IMR-90 (cell line): ENCODE results near the gene FAM193A. TPM values are rescaled to one million over a fixed set of nuclear protein-coding genes. Genes with fewer than 3 reads are reported as not detected.

ENCODE experiments used
- ATAC-seq: fragments of 200-7000 bp; cut with Tn5 transposase; 2 replicates; pipeline ENCODE4 v1.9.1; 2020; ENCODE audit warnings: low read depth, mild to moderate bottlenecking, moderate library complexity
- BruUV-seq: library from RNA; stranded (reverse); fragments of 400-500 nt; replicated peaks from 2 replicates; lab custom pipeline; 2021; lab: Mats Ljungman, UMichigan
- CTCF ChIA-PET: fragments of 300-600 bp; formaldehyde crosslinking; extraction: SDS; loops from one replicate; lab custom pipeline; 2021; ENCODE audit warnings: antibody characterized with exemption; lab: Yijun Ruan, JAX
- POLR2A ChIA-PET: fragments of 300-600 bp; sonication (Branson Sonifier 250); formaldehyde crosslinking; loops from one replicate; lab custom pipeline; 2022; ENCODE audit warnings: antibody characterized with exemption; ENCODE audit not compliant: unreplicated experiment; lab: Charles Lee
- DNase-seq: peaks from one replicate; pipeline ENCODE4 v3.0.0; 2013
- H2AFZ ChIP-seq: replicated peaks from 2 replicates; pipeline ENCODE3; 2013; ENCODE audit warnings: low read length, mild to moderate bottlenecking; ENCODE audit not compliant: poor library complexity
- H2AK5ac ChIP-seq: 2 replicates; pipeline ENCODE4 v1.6.1; 2013; ENCODE audit warnings: low read depth, low read length, inconsistent platforms
- H2AK9ac ChIP-seq: replicated peaks from 2 replicates; pipeline ENCODE3; 2013; ENCODE audit warnings: mild to moderate bottlenecking, low read depth, low read length, moderate library complexity; ENCODE audit not compliant: poor library complexity
- H2BK120ac ChIP-seq: 2 replicates; pipeline ENCODE4 v1.6.1; 2013; ENCODE audit warnings: low read depth, low read length, inconsistent platforms
- H2BK15ac ChIP-seq: 3 replicates; pipeline ENCODE4 v1.6.1; 2013; ENCODE audit warnings: low read depth, low read length, inconsistent platforms
- H2BK20ac ChIP-seq: 2 replicates; pipeline ENCODE4 v1.6.1; 2013; ENCODE audit warnings: low read depth, mild to moderate bottlenecking, inconsistent platforms, low read length, moderate library complexity
- H2BK5ac ChIP-seq: 2 replicates; pipeline ENCODE4 v1.6.1; 2013; ENCODE audit warnings: mild to moderate bottlenecking, low read depth, low read length, inconsistent platforms; ENCODE audit not compliant: poor library complexity, severe bottlenecking
- H3K14ac ChIP-seq: replicated peaks from 2 replicates; pipeline ENCODE4 v1.6.1; 2013; ENCODE audit warnings: low read depth, low read length, inconsistent platforms
- H3K18ac ChIP-seq: 2 replicates; pipeline ENCODE4 v1.6.1; 2013; ENCODE audit warnings: low read depth, low read length, control low read depth
- H3K23ac ChIP-seq: 2 replicates; pipeline ENCODE4 v1.6.1; 2013; ENCODE audit warnings: low read depth, low read length, inconsistent platforms
- H3K27ac ChIP-seq: 2 replicates; pipeline ENCODE4 v1.5.1; 2013; ENCODE audit warnings: mild to moderate bottlenecking, control low read depth, low read length; ENCODE audit not compliant: insufficient read depth
- H3K27me3 ChIP-seq: 2 replicates; pipeline ENCODE4 v1.6.1; 2013; ENCODE audit warnings: low read length; ENCODE audit not compliant: control insufficient read depth, insufficient read depth
- H3K36me3 ChIP-seq: 2 replicates; pipeline ENCODE4 v1.6.1; 2013; ENCODE audit warnings: low read length, mixed read lengths; ENCODE audit not compliant: control insufficient read depth, insufficient read depth
- H3K4ac ChIP-seq: 2 replicates; pipeline ENCODE4 v1.6.1; 2013; ENCODE audit warnings: low read depth, low read length, inconsistent platforms
- H3K4me1 ChIP-seq: 2 replicates; pipeline ENCODE4 v1.6.1; 2013; ENCODE audit warnings: low read length, mixed read lengths; ENCODE audit not compliant: control insufficient read depth, insufficient read depth
- H3K4me2 ChIP-seq: 2 replicates; pipeline ENCODE4 v1.6.1; 2013; ENCODE audit warnings: low read depth, mild to moderate bottlenecking, control low read depth, low read length, moderate library complexity
- H3K4me3 ChIP-seq: 2 replicates; pipeline ENCODE4 v1.5.1; 2013; ENCODE audit warnings: low read depth, mild to moderate bottlenecking, control low read depth, low read length, moderate library complexity; ENCODE audit not compliant: insufficient read depth
- H3K56ac ChIP-seq: 2 replicates; pipeline ENCODE4 v1.6.1; 2013; ENCODE audit warnings: low read length, inconsistent platforms; ENCODE audit not compliant: insufficient read depth; ENCODE audit errors: extremely low read depth
- H3K79me1 ChIP-seq, 2 experiments: 2 replicates each; pipeline ENCODE4 v1.6.1; 2013; ENCODE audit warnings: low read length in 2 of 2, inconsistent platforms in 1 of 2, low read depth in 1 of 2
- H3K9ac ChIP-seq: 2 replicates; pipeline ENCODE4 v1.6.1; 2013; ENCODE audit warnings: low read depth, low read length, control low read depth
- H3K9me1 ChIP-seq: 2 replicates; pipeline ENCODE4 v1.6.1; 2013; ENCODE audit warnings: low read length, inconsistent platforms; ENCODE audit not compliant: insufficient read depth
- H3K9me3 ChIP-seq: 2 replicates; pipeline ENCODE4 v1.6.1; 2013; ENCODE audit warnings: low read length; ENCODE audit not compliant: control insufficient read depth, insufficient read depth
- H4K20me1 ChIP-seq: 2 replicates; pipeline ENCODE4 v1.6.1; 2013; ENCODE audit warnings: low read length, inconsistent platforms; ENCODE audit not compliant: insufficient read depth
- H4K5ac ChIP-seq: 2 replicates; pipeline ENCODE4 v1.6.1; 2013; ENCODE audit warnings: mild to moderate bottlenecking, low read depth, low read length, control low read depth
- H4K8ac ChIP-seq, 2 experiments: 2 replicates each; pipeline ENCODE4 v1.6.1; 2013; ENCODE audit warnings: low read depth in 2 of 2, low read length in 2 of 2, control low read depth in 1 of 2, inconsistent platforms in 1 of 2
- H4K91ac ChIP-seq: 2 replicates; pipeline ENCODE4 v1.6.1; 2013; ENCODE audit warnings: low read depth, low read length, inconsistent platforms; ENCODE audit not compliant: insufficient read depth
- FOS ChIP-seq: fragments of 150-350 bp; IDR thresholded peaks from 2 replicates; pipeline ENCODE4 v1.6.1; 2016; ENCODE audit warnings: low read depth, low read length
- MAFK ChIP-seq: IDR thresholded peaks from 2 replicates; pipeline ENCODE4 v1.6.1; 2012; ENCODE audit warnings: low read depth, low read length, improper control_type of control experiment
- MAZ ChIP-seq: IDR thresholded peaks from 2 replicates; pipeline ENCODE4 v1.6.1; 2012; ENCODE audit warnings: low read depth, mild to moderate bottlenecking, low read length, improper control_type of control experiment, moderate library complexity, borderline replicate concordance
- WGBS, 2 experiments: methylation state at CpG; one replicate each; pipeline versions ENCODE4 v1.1.5 to v1.1.7; 2013; ENCODE audit warnings: missing lambda C conversion rate in 2 of 2; ENCODE audit not compliant: insufficient read length in 1 of 2; ENCODE audit errors: extremely low coverage in 2 of 2; 5-methylcytosine and 5-hydroxymethylcytosine counted together
- dilution Hi-C: fragments of 300-500 bp; cut with HindIII; formaldehyde crosslinking; loops from one replicate; pipeline ENCODE4 v1.14.3; 2018; ENCODE audit warnings: low sequenced_read_pairs; ENCODE audit not compliant: unreplicated experiment
- in situ Hi-C: fragments of 300-500 bp; cut with MboI; formaldehyde crosslinking; loops from 3 replicates; pipeline ENCODE4 v1.14.3; 2019; ENCODE audit warnings: low sequenced_read_pairs, inconsistent platforms, mixed read lengths
- intact Hi-C: fragments of 100-400 bp; cut with micrococcal nuclease; formaldehyde crosslinking; loops from 2 replicates; pipeline ENCODE4 v1.10.0; 2022
- polyA plus RNA-seq, 3 experiments: library from polyadenylated mRNA; depleted of rRNA; stranded (reverse); fragments of >200 nt; gene quantifications; 2 replicates each; pipeline ENCODE4 v1.2.3, GENCODE V29; 2012; ENCODE audit warnings: low replicate concordance in 1 of 3
- total RNA-seq: library from RNA; depleted of rRNA; stranded (reverse); fragments of >200 nt; gene quantifications from 2 replicates; pipeline ENCODE4 v1.2.3, GENCODE V29; 2012

Gene FAM193A
- total and polyA plus RNA-seq, 2 of the 4 experiments (the other 2 are of a cell fraction), result 6.8 to 11.0 TPM

- no peak overlapping the region for H2AFZ ChIP-seq
- no peak overlapping the region for H2BK120ac ChIP-seq
- no peak overlapping the region for H3K4me3 ChIP-seq
- H2AK9ac ChIP-seq, result peak overlapping the region; percentile 56
- no peak overlapping the region for H3K18ac ChIP-seq
- 86% methylated on average over 1 of the region's 5 CpGs; no CpG with 5 or more reads in 1 of the 2 experiments for WGBS, 2 experiments
- no peak overlapping the region for H3K56ac ChIP-seq
- H3K79me1 ChIP-seq, result peaks cover 27 to 91% of the 10 kb centered on the region in 2 experiments
- no peak overlapping the region for H4K91ac ChIP-seq
- in situ Hi-C loops (no loop called here), dilution Hi-C loops (no loop called here), intact Hi-C loops (no loop called here)
- no TSS peak for BruUV-seq
- POLR2A ChIA-PET, result no interaction called here
- H3K4me1 ChIP-seq, result peaks cover 32% of the 10 kb centered on the region
- CTCF ChIA-PET, result no interaction called here
- H3K36me3 ChIP-seq, result peaks cover 6% of the 10 kb centered on the region; the same call in 1 of the 2 replicates
- DNase-seq (no peak), ATAC-seq (no peak)
- no peak overlapping the region for H4K5ac ChIP-seq
- H3K27ac ChIP-seq, result no peak overlapping the region
- no peak overlapping the region for H2BK15ac ChIP-seq
- H3K9me3 ChIP-seq, result no peaks in the 10 kb centered on the region
- no peak overlapping the region for H4K8ac ChIP-seq
- H3K4me2 ChIP-seq, result no peak overlapping the region
- no peak overlapping the region for H3K14ac ChIP-seq
- no peak overlapping the region for H2BK20ac ChIP-seq
- no peak overlapping the region for H2AK5ac ChIP-seq
- H3K9me1 ChIP-seq, result peaks cover 41% of the 10 kb centered on the region
- TF ChIP-seq MAFK, result no peak
- no peak for TF ChIP-seq MAZ
- no peak for TF ChIP-seq FOS
- no peak overlapping the region for H2BK5ac ChIP-seq
- H3K27me3 ChIP-seq, result no peaks in the 10 kb centered on the region
- peaks cover 99% of the 10 kb centered on the region for H4K20me1 ChIP-seq
- H3K4ac ChIP-seq, result no peak overlapping the region
- H3K9ac ChIP-seq, result no peak overlapping the region
- no peak overlapping the region for H3K23ac ChIP-seq
These were observed 56.6 kb downstream of the FAM193A start for GRCh38 chr4:2593003-2593402.
